Activated T-cell treated with anti-CD3 and anti-CD28 coated beads for 1 hour (primary cell): ENCODE results near the gene TNS1.

ENCODE experiments used
- DNase-seq: peaks from one replicate; pipeline ENCODE4 v3.0.0-alpha.2; 2020; ENCODE audit warnings: low read depth

Gene TNS1

GRCh38 chr2:217912098-217913024 lies 90.4 kb downstream of the TNS1 start:
- no peak for DNase-seq

- no peak for DNase-seq
Observed at GRCh38 chr2:217911283-217912097, 91.3 kb downstream of the TNS1 start.

GRCh38 chr2:217910875-217911212 lies 92.0 kb downstream of the TNS1 start:
- DNase-seq = no peak

GRCh38 chr2:217909156-217909820 lies 93.5 kb downstream of the TNS1 start:
- no peak for DNase-seq

- DNase-seq = no peak
Observed at GRCh38 chr2:217908544-217908943, 94.3 kb downstream of the TNS1 start.

GRCh38 chr2:217907266-217907665 lies 95.5 kb downstream of the TNS1 start:
- DNase-seq = no peak

- DNase-seq = no peak
Observed at GRCh38 chr2:217906798-217907197, 96.0 kb downstream of the TNS1 start.

GRCh38 chr2:217905896-217906295 lies 96.9 kb downstream of the TNS1 start:
- DNase-seq = no peak

GRCh38 chr2:217905395-217905794 lies 97.4 kb downstream of the TNS1 start:
- no peak for DNase-seq

- DNase-seq = no peak
Observed at GRCh38 chr2:217904614-217904965, 98.2 kb downstream of the TNS1 start.

- no peak for DNase-seq
Observed at GRCh38 chr2:217903859-217904613, 98.8 kb downstream of the TNS1 start.

- DNase-seq = no peak
Observed at GRCh38 chr2:217903142-217903858, 99.5 kb downstream of the TNS1 start.

- no peak for DNase-seq
Observed at GRCh38 chr2:217902379-217903141, 100.2 kb downstream of the TNS1 start.

GRCh38 chr2:217901835-217902378 lies 100.9 kb downstream of the TNS1 start:
- no peak for DNase-seq

GRCh38 chr2:217901400-217901799 lies 101.4 kb downstream of the TNS1 start:
- no peak for DNase-seq

- no peak for DNase-seq
Observed at GRCh38 chr2:217900780-217901360, 101.9 kb downstream of the TNS1 start.

GRCh38 chr2:217900010-217900779 lies 102.6 kb downstream of the TNS1 start:
- no peak for DNase-seq

- DNase-seq = no peak
Observed at GRCh38 chr2:217899231-217900009, 103.4 kb downstream of the TNS1 start.
